GM23248 (cell line): ENCODE results near the gene KIF6.

ENCODE experiments used
- EZH2 ChIP-seq: fragments of 200-600 bp; sonication (generic); IDR thresholded peaks from 2 replicates; pipeline ENCODE4 v1.6.1; 2018; ENCODE audit warnings: antibody characterized with exemption, mild to moderate bottlenecking; ENCODE audit not compliant: insufficient read depth, poor library complexity, severe bottlenecking
- EZH2phosphoT487 ChIP-seq: fragments of 200-600 bp; sonication (generic); IDR thresholded peaks from 2 replicates; pipeline ENCODE4 v1.6.1; 2018; ENCODE audit warnings: antibody characterized with exemption, moderate library complexity, mild to moderate bottlenecking, low read depth; ENCODE audit not compliant: insufficient read depth

GRCh38 chr6:39517756-39518155 is 207.5 kb downstream of the KIF6 start:
- TF ChIP-seq EZH2phosphoT487 (no peak), EZH2 (no peak)
